Measurements from ENCODE around the gene SLC23A1. TPM values are rescaled to one million over a fixed set of nuclear protein-coding genes. Genes with fewer than 3 reads are reported as not detected.

The SLC23A1 gene
- total and polyA plus RNA-seq, 2 of the 13 experiments (the other 11 are each of a cell fraction or from before 2014, with no cell fraction given): 6.0 to 6.6 TPM

DNA sequence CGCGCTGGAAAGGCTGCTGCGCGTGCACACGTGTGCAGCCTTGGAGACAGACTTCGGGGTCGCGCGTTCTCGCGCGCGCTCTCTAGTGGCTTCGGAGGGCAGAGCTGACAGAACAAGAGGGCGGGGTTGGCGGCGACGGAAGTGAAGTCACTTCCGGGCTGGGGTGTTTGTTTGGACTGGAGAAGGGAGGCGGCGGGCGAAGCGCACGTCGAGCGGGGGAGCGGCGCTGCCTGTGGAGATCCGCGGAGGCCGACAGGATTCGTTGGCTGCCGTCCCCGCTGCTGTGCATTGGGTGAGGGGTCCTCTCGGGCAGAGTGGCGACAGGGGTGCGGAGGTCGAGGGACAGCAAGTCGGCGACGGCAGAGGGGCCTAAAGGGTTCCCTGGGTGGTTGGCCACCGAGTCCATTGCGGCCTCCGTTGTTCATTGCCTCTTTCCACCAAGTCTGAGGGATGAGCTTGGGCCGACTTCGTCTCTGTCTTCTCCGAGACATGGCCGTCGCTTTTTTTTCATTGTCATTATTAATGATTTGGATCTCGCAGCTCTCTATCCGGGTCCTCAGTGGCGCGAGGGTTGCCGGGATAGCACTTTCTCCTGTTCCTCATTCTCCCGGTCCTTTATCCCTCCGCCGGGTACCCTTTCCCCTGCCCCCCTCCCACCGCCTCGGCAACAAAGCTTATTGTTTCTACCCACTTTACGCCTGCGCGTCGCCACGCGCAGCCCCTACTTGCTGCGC lies 41.2 kb downstream of the SLC23A1 start, which contains the start of gene PAIP2 (continued):
- TF ChIP-seq REST (IDR thresholded peaks at IDR 0.05; ENCODE audit: borderline replicate concordance in 1 of 2, low read depth in 1 of 2, low read length in 2 of 2) (no peak; a peak in 1 of 4 replicates), ZNF607 (CRISPR knock-in tag; IDR thresholded peaks at IDR 0.05; ENCODE audit: borderline replicate concordance) (peak; percentile 85; the same call in 1 of the 2 replicates), HCFC1 (IDR thresholded peaks at IDR 0.05; ENCODE audit: low read depth, low read length) (peak; percentile 54; the same call in 1 of the 2 replicates), ZNF205 (CRISPR knock-in tag; IDR thresholded peaks at IDR 0.05) (0 out of 2 replicates have a peak, but pooled peaks have one; percentile 23), ZNF552 (CRISPR knock-in tag; IDR thresholded peaks at IDR 0.05; ENCODE audit: borderline replicate concordance) (no peak), DZIP1 (CRISPR knock-in tag; IDR thresholded peaks at IDR 0.05) (no peak), TEAD3 (CRISPR knock-in tag; optimal IDR thresholded peaks at IDR 0.05; ENCODE audit: borderline replicate concordance) (peak; percentile 64), MLLT10 (CRISPR knock-in tag; IDR thresholded peaks at IDR 0.05) (no peak), ZNF468 (CRISPR knock-in tag; IDR thresholded peaks at IDR 0.05) (no peak), ERF (CRISPR knock-in tag; IDR thresholded peaks at IDR 0.05) (peak; percentile 76), SATB2 (CRISPR knock-in tag; IDR thresholded peaks at IDR 0.05) (0 out of 2 replicates have a peak, but pooled peaks have one; percentile 14), NFYC (CRISPR knock-in tag; IDR thresholded peaks at IDR 0.05) (no peak)
- TF ChIP-seq, protein P1, sequence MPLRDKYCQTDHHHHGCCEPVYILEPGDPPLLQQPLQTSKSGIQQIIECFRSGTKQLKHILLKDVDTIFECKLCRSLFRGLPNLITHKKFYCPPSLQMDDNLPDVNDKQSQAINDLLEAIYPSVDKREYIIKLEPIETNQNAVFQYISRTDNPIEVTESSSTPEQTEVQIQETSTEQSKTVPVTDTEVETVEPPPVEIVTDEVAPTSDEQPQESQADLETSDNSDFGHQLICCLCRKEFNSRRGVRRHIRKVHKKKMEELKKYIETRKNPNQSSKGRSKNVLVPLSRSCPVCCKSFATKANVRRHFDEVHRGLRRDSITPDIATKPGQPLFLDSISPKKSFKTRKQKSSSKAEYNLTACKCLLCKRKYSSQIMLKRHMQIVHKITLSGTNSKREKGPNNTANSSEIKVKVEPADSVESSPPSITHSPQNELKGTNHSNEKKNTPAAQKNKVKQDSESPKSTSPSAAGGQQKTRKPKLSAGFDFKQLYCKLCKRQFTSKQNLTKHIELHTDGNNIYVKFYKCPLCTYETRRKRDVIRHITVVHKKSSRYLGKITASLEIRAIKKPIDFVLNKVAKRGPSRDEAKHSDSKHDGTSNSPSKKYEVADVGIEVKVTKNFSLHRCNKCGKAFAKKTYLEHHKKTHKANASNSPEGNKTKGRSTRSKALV (CRISPR knock-in tag; IDR thresholded peaks at IDR 0.05): peak; percentile 28; the same call in 1 of the 2 replicates
- TF ChIP-seq, protein P2, sequence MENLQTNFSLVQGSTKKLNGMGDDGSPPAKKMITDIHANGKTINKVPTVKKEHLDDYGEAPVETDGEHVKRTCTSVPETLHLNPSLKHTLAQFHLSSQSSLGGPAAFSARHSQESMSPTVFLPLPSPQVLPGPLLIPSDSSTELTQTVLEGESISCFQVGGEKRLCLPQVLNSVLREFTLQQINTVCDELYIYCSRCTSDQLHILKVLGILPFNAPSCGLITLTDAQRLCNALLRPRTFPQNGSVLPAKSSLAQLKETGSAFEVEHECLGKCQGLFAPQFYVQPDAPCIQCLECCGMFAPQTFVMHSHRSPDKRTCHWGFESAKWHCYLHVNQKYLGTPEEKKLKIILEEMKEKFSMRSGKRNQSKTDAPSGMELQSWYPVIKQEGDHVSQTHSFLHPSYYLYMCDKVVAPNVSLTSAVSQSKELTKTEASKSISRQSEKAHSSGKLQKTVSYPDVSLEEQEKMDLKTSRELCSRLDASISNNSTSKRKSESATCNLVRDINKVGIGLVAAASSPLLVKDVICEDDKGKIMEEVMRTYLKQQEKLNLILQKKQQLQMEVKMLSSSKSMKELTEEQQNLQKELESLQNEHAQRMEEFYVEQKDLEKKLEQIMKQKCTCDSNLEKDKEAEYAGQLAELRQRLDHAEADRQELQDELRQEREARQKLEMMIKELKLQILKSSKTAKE (CRISPR knock-in tag; IDR thresholded peaks at IDR 0.05; ENCODE audit: borderline replicate concordance): no peak
- TF ChIP-seq, protein P3, sequence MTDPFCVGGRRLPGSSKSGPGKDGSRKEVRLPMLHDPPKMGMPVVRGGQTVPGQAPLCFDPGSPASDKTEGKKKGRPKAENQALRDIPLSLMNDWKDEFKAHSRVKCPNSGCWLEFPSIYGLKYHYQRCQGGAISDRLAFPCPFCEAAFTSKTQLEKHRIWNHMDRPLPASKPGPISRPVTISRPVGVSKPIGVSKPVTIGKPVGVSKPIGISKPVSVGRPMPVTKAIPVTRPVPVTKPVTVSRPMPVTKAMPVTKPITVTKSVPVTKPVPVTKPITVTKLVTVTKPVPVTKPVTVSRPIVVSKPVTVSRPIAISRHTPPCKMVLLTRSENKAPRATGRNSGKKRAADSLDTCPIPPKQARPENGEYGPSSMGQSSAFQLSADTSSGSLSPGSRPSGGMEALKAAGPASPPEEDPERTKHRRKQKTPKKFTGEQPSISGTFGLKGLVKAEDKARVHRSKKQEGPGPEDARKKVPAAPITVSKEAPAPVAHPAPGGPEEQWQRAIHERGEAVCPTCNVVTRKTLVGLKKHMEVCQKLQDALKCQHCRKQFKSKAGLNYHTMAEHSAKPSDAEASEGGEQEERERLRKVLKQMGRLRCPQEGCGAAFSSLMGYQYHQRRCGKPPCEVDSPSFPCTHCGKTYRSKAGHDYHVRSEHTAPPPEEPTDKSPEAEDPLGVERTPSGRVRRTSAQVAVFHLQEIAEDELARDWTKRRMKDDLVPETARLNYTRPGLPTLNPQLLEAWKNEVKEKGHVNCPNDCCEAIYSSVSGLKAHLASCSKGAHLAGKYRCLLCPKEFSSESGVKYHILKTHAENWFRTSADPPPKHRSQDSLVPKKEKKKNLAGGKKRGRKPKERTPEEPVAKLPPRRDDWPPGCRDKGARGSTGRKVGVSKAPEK (CRISPR knock-in tag; IDR thresholded peaks at IDR 0.05; ENCODE audit: borderline replicate concordance): no peak

Measured in HepG2 (cell line).